Memory B cell (primary cell): Measurements from ENCODE around the gene DBN1.
"Not testable (repeated sequence)": the region's sequence is repeated elsewhere in the genome, so short reads cannot be mapped to it uniquely, and the experiment has no call there.

ENCODE experiments used
- ATAC-seq: fragments of 150-1000 bp; cut with Tn5 transposase; 2 replicates; pipeline ENCODE4 v1.10.0; 2021; ENCODE audit warnings: low read depth, mild to moderate bottlenecking, moderate library complexity
- DNase-seq, 2 donors: peaks; one replicate each; pipeline ENCODE4 v3.0.0; 2022; ENCODE audit warnings: low spot score in 2 of 2
- H3K27ac Mint-ChIP-seq: one replicate; pipeline ENCODE4 v1.8.0; 2022; ENCODE audit warnings: mild to moderate bottlenecking, moderate library complexity, mixed read lengths
- H3K27me3 Mint-ChIP-seq: one replicate; pipeline ENCODE4 v1.8.0; 2022; ENCODE audit warnings: mixed read lengths
- H3K36me3 Mint-ChIP-seq: one replicate; pipeline ENCODE4 v1.8.0; 2022; ENCODE audit warnings: mild to moderate bottlenecking, mixed read lengths
- H3K4me1 Mint-ChIP-seq: one replicate; pipeline ENCODE4 v1.8.0; 2022; ENCODE audit warnings: mixed read lengths
- H3K4me3 Mint-ChIP-seq: one replicate; pipeline ENCODE4 v1.8.0; 2022; ENCODE audit warnings: mild to moderate bottlenecking, moderate library complexity, mixed read lengths
- H3K9me3 Mint-ChIP-seq: one replicate; pipeline ENCODE4 v1.8.0; 2022; ENCODE audit warnings: mixed read lengths

Gene DBN1

GRCh38 chr5:177426566-177427210 is 46.7 kb downstream of the DBN1 start, which contains the start of gene GRK6:
TSS of gene GRK6 (plus strand) at chr5:177426676. CDS start at chr5:177426846, 170 bp downstream.
- Mint-ChIP-seq H3K9me3 (no peaks in the 10 kb centered on the region), H3K27me3 (no peaks in the 10 kb centered on the region), H3K27ac (peak within 1 kb of the TSS; percentile 83), H3K4me1 (peaks cover 36% of the 10 kb centered on the region), H3K4me3 (peak within 1 kb of the TSS; percentile 94), H3K36me3 (peaks cover 9% of the 10 kb centered on the region)
- ATAC-seq: peak; percentile 7
- DNase-seq: peak; percentile 61 to 69

GRCh38 chr5:177425801-177426565 is 47.5 kb downstream of the DBN1 start:
- H3K9me3 Mint-ChIP-seq: no peaks in the 10 kb centered on the region
- DNase-seq (peak; percentile 93 to 99), ATAC-seq (peak; percentile 80)
- peaks cover 32% of the 10 kb centered on the region for H3K4me1 Mint-ChIP-seq
- no peaks in the 10 kb centered on the region for H3K27me3 Mint-ChIP-seq
- peaks cover 9% of the 10 kb centered on the region for H3K36me3 Mint-ChIP-seq
- H3K27ac Mint-ChIP-seq: peak overlapping the region; percentile 83
- H3K4me3 Mint-ChIP-seq: peak overlapping the region; percentile 86

GRCh38 chr5:177425196-177425800 is 48.1 kb downstream of the DBN1 start:
- peaks cover 5% of the 10 kb centered on the region for H3K36me3 Mint-ChIP-seq
- no peaks in the 10 kb centered on the region for H3K27me3 Mint-ChIP-seq
- ATAC-seq: no peak
- H3K9me3 Mint-ChIP-seq: no peaks in the 10 kb centered on the region
- no peak for DNase-seq
- peak overlapping the region; percentile 83 for H3K27ac Mint-ChIP-seq
- H3K4me3 Mint-ChIP-seq: peak overlapping the region; percentile 86
- H3K4me1 Mint-ChIP-seq: peaks cover 25% of the 10 kb centered on the region

- H3K36me3 Mint-ChIP-seq: peaks cover 2% of the 10 kb centered on the region
- no peak overlapping the region for H3K4me3 Mint-ChIP-seq
- no peak for DNase-seq
- peaks cover 12% of the 10 kb centered on the region for H3K4me1 Mint-ChIP-seq
- no peak for ATAC-seq
- no peak overlapping the region for H3K27ac Mint-ChIP-seq
- no peaks in the 10 kb centered on the region for H3K27me3 Mint-ChIP-seq
- no peaks in the 10 kb centered on the region for H3K9me3 Mint-ChIP-seq
Observed at GRCh38 chr5:177423671-177424070, 49.8 kb downstream of the DBN1 start.

GRCh38 chr5:177421062-177421798 is 52.2 kb downstream of the DBN1 start:
- H3K36me3 Mint-ChIP-seq: no peaks in the 10 kb centered on the region
- H3K27ac Mint-ChIP-seq: no peak overlapping the region
- ATAC-seq (no peak), DNase-seq (no peak)
- H3K4me3 Mint-ChIP-seq: no peak overlapping the region
- no peaks in the 10 kb centered on the region for H3K9me3 Mint-ChIP-seq
- H3K4me1 Mint-ChIP-seq: peaks cover 9% of the 10 kb centered on the region
- H3K27me3 Mint-ChIP-seq: no peaks in the 10 kb centered on the region

- not testable (repeated sequence) for H3K27me3 Mint-ChIP-seq, DNase-seq, H3K27ac Mint-ChIP-seq, H3K9me3 Mint-ChIP-seq, H3K4me3 Mint-ChIP-seq, H3K36me3 Mint-ChIP-seq, ATAC-seq, H3K4me1 Mint-ChIP-seq
Observed at GRCh38 chr5:177420472-177420871, 53.0 kb downstream of the DBN1 start.

GRCh38 chr5:177419046-177419445 is 54.4 kb downstream of the DBN1 start:
- H3K4me1 Mint-ChIP-seq: no peaks in the 10 kb centered on the region
- no peaks in the 10 kb centered on the region for H3K27me3 Mint-ChIP-seq
- H3K36me3 Mint-ChIP-seq: no peaks in the 10 kb centered on the region
- no peak for DNase-seq
- H3K9me3 Mint-ChIP-seq: no peaks in the 10 kb centered on the region
- H3K27ac Mint-ChIP-seq: no peak overlapping the region
- ATAC-seq: no peak
- no peak overlapping the region for H3K4me3 Mint-ChIP-seq

GRCh38 chr5:177417081-177417480 is 56.4 kb downstream of the DBN1 start:
- H3K36me3 Mint-ChIP-seq, ATAC-seq, H3K27ac Mint-ChIP-seq, H3K27me3 Mint-ChIP-seq, H3K4me3 Mint-ChIP-seq, H3K4me1 Mint-ChIP-seq, H3K9me3 Mint-ChIP-seq, DNase-seq: not testable (repeated sequence)

- Mint-ChIP-seq H3K36me3 (no peaks in the 10 kb centered on the region), H3K4me1 (peaks cover 4% of the 10 kb centered on the region), H3K27me3 (no peaks in the 10 kb centered on the region), H3K9me3 (no peaks in the 10 kb centered on the region), H3K27ac (no peak overlapping the region), H3K4me3 (no peak overlapping the region)
- no peak for ATAC-seq
- no peak for DNase-seq
Observed at GRCh38 chr5:177414481-177414880, 59.0 kb downstream of the DBN1 start.

- Mint-ChIP-seq H3K4me3 (no peak overlapping the region), H3K36me3 (no peaks in the 10 kb centered on the region), H3K27ac (no peak overlapping the region), H3K27me3 (no peaks in the 10 kb centered on the region), H3K9me3 (no peaks in the 10 kb centered on the region), H3K4me1 (peaks cover 4% of the 10 kb centered on the region)
- DNase-seq (no peak), ATAC-seq (peak; percentile 79)
Observed at GRCh38 chr5:177412603-177413233, 60.7 kb downstream of the DBN1 start.

- DNase-seq: no peak
- Mint-ChIP-seq H3K4me3 (no peak overlapping the region), H3K9me3 (no peaks in the 10 kb centered on the region), H3K27me3 (no peaks in the 10 kb centered on the region), H3K27ac (no peak overlapping the region), H3K4me1 (peaks cover 10% of the 10 kb centered on the region), H3K36me3 (no peaks in the 10 kb centered on the region)
- no peak for ATAC-seq
Observed at GRCh38 chr5:177410575-177410974, 62.9 kb downstream of the DBN1 start.

- no peak for ATAC-seq
- Mint-ChIP-seq H3K4me1 (peaks cover 22% of the 10 kb centered on the region), H3K4me3 (no peak within 1 kb of the TSS), H3K27ac (no peak within 1 kb of the TSS), H3K27me3 (no peaks in the 10 kb centered on the region), H3K36me3 (no peaks in the 10 kb centered on the region), H3K9me3 (no peaks in the 10 kb centered on the region)
- no peak for DNase-seq
Observed at GRCh38 chr5:177409043-177409801, 64.2 kb downstream of the DBN1 start, which contains the start of gene F12. TSS of gene F12 (minus strand) at chr5:177409564. CDS start at chr5:177409527, 37 bp downstream.
